HL-60 (cell line): ENCODE measurements around the gene PNO1.

Experiments used
- DNase-seq, 2 experiments: peaks; one replicate each; pipeline ENCODE4 v3.0.0-alpha.2; 2010 to 2020; ENCODE audit warnings: low read depth in 1 of 2, low spot score in 1 of 2
- H3K27ac ChIP-seq: fragments of 250-450 bp; sonication (Bioruptor Pico); replicated peaks from 2 replicates; pipeline ENCODE4 v1.5.1; 2020; ENCODE audit warnings: mild to moderate bottlenecking, moderate library complexity
- H3K27me3 ChIP-seq: fragments of 250-450 bp; sonication (Bioruptor Pico); 2 replicates; pipeline ENCODE4 v1.5.1; 2021; ENCODE audit warnings: mild to moderate bottlenecking, moderate library complexity; ENCODE audit not compliant: insufficient read depth, poor library complexity, severe bottlenecking
- H3K4me3 ChIP-seq: replicated peaks from 2 replicates; pipeline ENCODE4 v1.5.1; 2011; ENCODE audit warnings: mild to moderate bottlenecking, control low read depth, low read length; ENCODE audit not compliant: insufficient read depth
- CTCF ChIP-seq: IDR thresholded peaks from one replicate; pipeline ENCODE4 v1.5.1; 2011; ENCODE audit warnings: low read length, control low read depth, inconsistent platforms; ENCODE audit not compliant: insufficient read depth
- GABPA ChIP-seq: IDR thresholded peaks from 2 replicates; pipeline ENCODE4 v1.6.1; 2012; ENCODE audit warnings: low read depth
- POLR2AphosphoS5 ChIP-seq: IDR thresholded peaks from 2 replicates; pipeline ENCODE4 v1.6.1; 2012; ENCODE audit warnings: low read depth
- REST ChIP-seq: IDR thresholded peaks from 2 replicates; pipeline ENCODE4 v1.6.1; 2012; ENCODE audit warnings: low read depth; ENCODE audit not compliant: insufficient replicate concordance
- SPI1 ChIP-seq: IDR thresholded peaks from 2 replicates; pipeline ENCODE4 v1.6.1; 2012; ENCODE audit warnings: low read depth, mild to moderate bottlenecking, borderline replicate concordance

The PNO1 gene

GRCh38 chr2:68118816-68119215 lies 38.9 kb upstream of the PNO1 start:
- H3K4me3 ChIP-seq, result no peak overlapping the region
- no peak overlapping the region for H3K27ac ChIP-seq
- peak in 1 of 2 experiments; percentile 35 for DNase-seq
- no peak for TF ChIP-seq CTCF
- TF ChIP-seq GABPA, result no peak
- no peak for TF ChIP-seq POLR2AphosphoS5
- no peak for TF ChIP-seq SPI1
- TF ChIP-seq REST, result no peak
- H3K27me3 ChIP-seq, result no peaks in the 10 kb centered on the region

GRCh38 chr2:68119504-68119903 lies 38.2 kb upstream of the PNO1 start:
- no peak overlapping the region for H3K27ac ChIP-seq
- TF ChIP-seq SPI1, result no peak
- TF ChIP-seq REST, result no peak
- no peak for TF ChIP-seq POLR2AphosphoS5
- TF ChIP-seq CTCF, result no peak
- no peak for TF ChIP-seq GABPA
- H3K4me3 ChIP-seq, result no peak overlapping the region
- no peaks in the 10 kb centered on the region for H3K27me3 ChIP-seq
- no peak for DNase-seq

- Histone ChIP-seq H3K4me3 (no peak overlapping the region), H3K27me3 (no peaks in the 10 kb centered on the region), H3K27ac (no peak overlapping the region)
- TF ChIP-seq REST (no peak), POLR2AphosphoS5 (no peak), SPI1 (no peak), CTCF (peak; percentile 93), GABPA (no peak)
- peak; percentile 33 to 76 for DNase-seq
These were observed 35.6 kb upstream of the PNO1 start for GRCh38 chr2:68121873-68122679.
